RPMI7951 (cell line): Measurements from ENCODE around the gene RIMBP2. TPM values are rescaled to one million over a fixed set of nuclear protein-coding genes. Genes with fewer than 3 reads are reported as not detected.
A peak's percentile ranks its signal among the peaks of the same experiment; 100 is the strongest.

Experiments
- DNase-seq: peaks from one replicate; pipeline ENCODE4 v3.0.0-alpha.2; 2012; ENCODE audit warnings: low read depth
- total RNA-seq: library from RNA; depleted of rRNA; stranded (reverse); fragments of >200 nt; shearing (Covaris generic); gene quantifications from 2 replicates; pipeline ENCODE4 v1.2.3, GENCODE V29; 2014

Gene RIMBP2
- total RNA-seq, 1 experiment from 2014 or later = not detected

GRCh38 chr12:130571089-130571488, 145.0 kb downstream of the RIMBP2 start:
- no peak for DNase-seq

GRCh38 chr12:130569521-130569920, 146.6 kb downstream of the RIMBP2 start:
- DNase-seq = no peak

- no peak for DNase-seq
Observed at GRCh38 chr12:130568501-130568900, 147.6 kb downstream of the RIMBP2 start.

GRCh38 chr12:130568041-130568440, 148.1 kb downstream of the RIMBP2 start:
- DNase-seq = no peak

- DNase-seq = no peak
Observed at GRCh38 chr12:130566446-130567155, 149.5 kb downstream of the RIMBP2 start.

GRCh38 chr12:130565189-130565588, 150.9 kb downstream of the RIMBP2 start:
- DNase-seq = no peak

GRCh38 chr12:130563323-130563722, 152.8 kb downstream of the RIMBP2 start:
- DNase-seq = no peak

- DNase-seq = no peak
Observed at GRCh38 chr12:130562716-130563115, 153.4 kb downstream of the RIMBP2 start.

GRCh38 chr12:130560321-130560720, 155.8 kb downstream of the RIMBP2 start:
- DNase-seq = no peak

- no peak for DNase-seq
Observed at GRCh38 chr12:130559806-130560205, 156.3 kb downstream of the RIMBP2 start.

- no peak for DNase-seq
Observed at GRCh38 chr12:130557886-130558765, 158.0 kb downstream of the RIMBP2 start.

GRCh38 chr12:130557201-130557600, 158.9 kb downstream of the RIMBP2 start:
- DNase-seq = no peak

GRCh38 chr12:130556486-130557055, 159.5 kb downstream of the RIMBP2 start:
- DNase-seq = no peak

GRCh38 chr12:130555628-130556485, 160.2 kb downstream of the RIMBP2 start:
- DNase-seq = no peak

- no peak for DNase-seq
Observed at GRCh38 chr12:130555221-130555620, 160.9 kb downstream of the RIMBP2 start.

GRCh38 chr12:130552483-130552996, 163.6 kb downstream of the RIMBP2 start:
- no peak for DNase-seq

GRCh38 chr12:130549361-130549760, 166.7 kb downstream of the RIMBP2 start:
- no peak for DNase-seq

GRCh38 chr12:130547480-130548155, 168.5 kb downstream of the RIMBP2 start:
- DNase-seq = no peak

- DNase-seq = no peak
Observed at GRCh38 chr12:130546494-130546893, 169.6 kb downstream of the RIMBP2 start.

- no peak for DNase-seq
Observed at GRCh38 chr12:130545475-130545874, 170.6 kb downstream of the RIMBP2 start.

GRCh38 chr12:130540376-130540775, 175.7 kb downstream of the RIMBP2 start:
- DNase-seq = peak; percentile 1
